Measurements from ENCODE around the gene RNASE8.
"Not testable (repeated sequence)": the region's sequence is repeated elsewhere in the genome, so short reads cannot be mapped to it uniquely, and the experiment has no call there.

RNASE8 gene, protein sequence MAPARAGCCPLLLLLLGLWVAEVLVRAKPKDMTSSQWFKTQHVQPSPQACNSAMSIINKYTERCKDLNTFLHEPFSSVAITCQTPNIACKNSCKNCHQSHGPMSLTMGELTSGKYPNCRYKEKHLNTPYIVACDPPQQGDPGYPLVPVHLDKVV

DNA sequence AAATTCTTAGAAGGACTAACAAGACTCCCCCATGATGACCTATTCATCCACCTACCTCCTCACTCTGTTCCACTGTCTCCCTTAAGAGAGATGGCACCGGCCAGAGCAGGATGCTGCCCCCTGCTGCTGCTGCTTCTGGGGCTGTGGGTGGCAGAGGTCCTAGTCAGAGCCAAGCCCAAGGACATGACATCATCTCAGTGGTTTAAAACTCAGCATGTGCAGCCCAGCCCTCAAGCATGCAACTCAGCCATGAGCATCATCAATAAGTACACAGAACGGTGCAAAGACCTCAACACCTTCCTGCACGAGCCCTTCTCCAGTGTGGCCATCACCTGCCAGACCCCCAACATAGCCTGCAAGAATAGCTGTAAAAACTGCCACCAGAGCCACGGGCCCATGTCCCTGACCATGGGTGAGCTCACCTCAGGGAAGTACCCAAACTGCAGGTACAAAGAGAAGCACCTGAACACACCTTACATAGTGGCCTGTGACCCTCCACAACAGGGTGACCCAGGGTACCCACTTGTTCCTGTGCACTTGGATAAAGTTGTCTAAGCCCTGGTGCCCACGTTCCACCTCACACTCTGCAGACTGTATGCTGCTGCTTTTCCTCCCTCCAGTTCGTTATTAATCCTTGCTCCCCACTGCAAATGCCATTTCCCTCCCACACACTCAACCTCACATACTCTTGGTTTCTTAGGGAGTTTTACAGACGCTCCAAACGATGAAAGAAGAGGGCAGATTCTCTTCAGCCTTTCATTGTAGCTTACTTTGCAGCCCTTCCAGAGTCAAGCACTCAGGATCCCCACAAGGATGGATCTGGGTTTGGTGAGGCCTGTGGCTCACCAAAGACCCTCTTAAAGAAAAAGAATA lies at the start of gene RNASE8:
RNASE8 (plus strand) TSS at position 20 of the 873 bp plus-strand sequence; CDS start at position 91, 71 bp downstream.
- no peak for DNase-seq (ENCODE audit: low spot score)

DNA sequence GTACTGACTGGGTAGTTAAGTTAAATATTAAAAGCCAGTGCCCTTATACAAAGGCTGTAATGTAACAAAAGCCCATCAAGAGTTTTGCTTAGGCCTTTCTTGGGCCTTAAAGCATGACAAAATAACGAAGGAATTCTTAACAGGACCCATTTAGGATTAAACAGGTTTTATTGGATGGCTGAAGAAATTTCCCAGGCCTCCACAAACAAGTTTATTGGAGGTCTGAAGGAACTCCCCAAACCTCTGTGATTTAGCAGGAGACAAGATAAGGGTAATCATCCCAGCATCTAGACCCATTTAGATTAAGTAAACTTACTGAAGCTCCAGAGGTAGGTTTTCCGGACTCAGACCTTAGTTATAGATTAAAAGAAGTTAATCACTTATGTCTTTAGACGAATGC lies 47.9 kb upstream of the RNASE8 start:
- not testable (repeated sequence) for DNase-seq (ENCODE audit: low spot score)

DNA sequence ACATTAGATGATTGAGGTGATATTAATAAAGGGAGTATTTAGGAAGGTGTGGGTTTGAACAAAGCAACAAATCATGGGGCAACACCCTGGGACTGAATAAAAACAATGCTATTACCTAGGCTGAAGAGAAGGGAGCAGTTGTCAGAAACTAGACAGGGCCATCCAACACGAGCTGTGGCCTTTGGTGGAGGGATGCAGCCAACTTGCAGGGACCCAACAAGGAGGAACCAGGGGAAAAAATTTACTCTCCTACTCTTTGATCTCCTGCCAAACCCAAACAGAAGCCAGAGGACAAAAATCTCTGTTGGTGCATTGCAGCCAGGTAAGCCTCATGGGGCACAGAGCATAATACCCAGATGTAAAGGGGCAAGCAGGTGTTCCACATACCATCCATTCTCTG lies 46.5 kb upstream of the RNASE8 start:
- DNase-seq (ENCODE audit: low spot score), result no peak

DNA sequence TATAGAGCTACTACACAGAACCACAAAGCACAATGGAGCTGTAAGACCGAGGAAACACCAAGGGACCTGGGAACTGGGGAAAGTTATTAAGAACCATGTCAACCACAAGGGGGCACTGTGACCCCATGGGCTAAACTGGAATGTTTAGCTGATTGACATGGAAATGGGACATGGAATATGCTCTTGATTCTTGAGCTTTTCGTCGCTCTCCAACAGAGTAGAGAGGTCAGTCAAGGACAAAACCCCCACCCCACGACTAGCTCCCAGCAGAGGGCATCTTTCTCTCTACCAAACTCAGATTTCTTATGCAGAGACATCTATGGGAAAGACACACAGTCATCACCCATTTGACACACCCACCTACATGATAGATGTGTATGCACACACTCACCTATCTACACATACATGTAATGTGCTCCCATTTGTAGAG lies 42.8 kb upstream of the RNASE8 start:
- DNase-seq (ENCODE audit: low spot score), result peak; percentile 84

DNA sequence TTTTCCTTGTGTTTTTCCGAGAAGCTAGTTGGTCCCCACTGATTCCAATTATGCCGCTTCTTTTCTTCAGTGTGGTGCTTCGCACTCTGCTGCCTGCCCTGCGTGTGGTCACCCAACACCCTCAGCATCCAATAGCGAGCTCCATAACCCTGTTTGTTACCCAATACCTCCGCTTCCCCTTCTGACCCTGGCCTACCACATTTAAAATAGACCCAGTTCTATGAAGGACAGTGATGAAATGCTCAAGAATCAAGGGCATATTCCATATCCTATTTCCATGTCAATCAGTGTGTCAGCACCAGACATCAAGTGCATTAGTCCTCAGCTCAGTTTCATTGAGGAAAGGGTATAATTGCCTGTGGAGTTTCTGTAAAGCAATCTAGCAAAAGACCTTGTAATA lies 42.3 kb upstream of the RNASE8 start:
- DNase-seq (ENCODE audit: low spot score), result no peak

DNA sequence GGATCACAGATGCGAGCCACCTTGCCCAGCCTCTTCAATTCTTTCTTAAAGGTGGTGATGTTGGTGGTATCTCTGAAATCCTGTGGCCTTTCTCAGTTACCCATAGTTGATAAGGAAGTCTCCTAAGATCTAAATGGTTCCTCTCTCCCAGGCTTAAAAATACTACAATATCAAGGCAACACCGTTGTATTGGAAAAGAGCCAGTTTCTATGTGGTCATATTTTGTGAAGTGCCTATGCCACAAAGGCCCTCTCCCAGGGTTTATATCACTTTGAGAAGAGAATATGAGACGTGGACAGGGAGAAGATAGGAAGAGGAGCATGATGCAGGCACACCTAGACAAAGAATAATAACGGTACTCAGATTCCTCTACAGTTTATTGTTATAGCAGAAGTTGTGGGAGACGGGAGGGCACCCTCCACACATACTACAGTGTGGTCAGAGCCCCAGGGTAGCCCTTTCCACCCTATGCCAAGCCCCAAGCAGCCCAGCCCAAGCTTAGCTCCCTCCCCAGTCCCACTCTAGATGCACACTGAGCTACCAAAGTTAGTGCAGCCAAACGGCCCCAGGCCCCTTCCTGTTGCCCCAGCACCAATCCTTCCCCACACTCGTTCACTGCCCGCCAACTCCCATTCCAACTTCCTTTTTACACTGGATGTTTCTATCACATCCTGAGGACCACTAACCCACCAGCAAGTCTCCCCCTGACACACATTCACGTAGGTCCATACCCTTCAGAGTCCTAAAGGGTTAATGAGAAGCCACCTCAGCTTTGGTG lies 41.0 kb upstream of the RNASE8 start:
- no peak for DNase-seq (ENCODE audit: low spot score)

DNA sequence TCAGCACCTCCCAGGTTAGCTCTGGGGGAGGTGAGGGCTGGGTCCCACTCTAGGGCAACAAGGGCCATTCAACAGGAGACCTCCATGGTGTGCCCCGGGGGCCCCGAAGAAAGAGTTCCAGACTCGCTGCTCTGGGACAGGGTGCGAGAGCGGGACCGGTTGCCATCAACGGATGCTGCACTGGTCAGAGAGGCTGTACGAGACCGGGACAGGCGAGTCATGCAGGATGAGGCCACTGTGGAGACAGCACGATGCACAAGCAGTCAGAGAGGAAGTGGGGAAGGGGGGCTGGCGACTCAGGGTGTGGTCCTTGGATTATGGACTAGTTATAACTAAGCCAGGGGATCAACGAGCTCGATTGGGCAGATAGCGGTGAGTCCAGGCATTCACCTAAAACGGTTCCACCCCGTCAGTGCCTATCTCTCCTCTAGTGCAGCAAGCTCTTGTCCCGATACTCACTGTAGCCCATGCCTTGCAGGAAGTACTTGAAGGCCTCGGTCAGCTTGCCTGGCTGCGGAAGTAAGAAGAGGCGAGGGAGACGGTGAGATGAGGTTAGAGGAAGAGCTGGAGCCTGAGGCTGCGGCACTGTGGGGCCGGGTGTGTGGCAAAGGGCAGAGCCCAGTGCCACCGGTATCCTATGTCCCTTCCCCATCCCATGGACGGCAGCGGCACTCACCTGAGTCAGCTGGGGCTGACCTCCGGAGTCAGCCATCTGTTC lies 39.9 kb upstream of the RNASE8 start:
- no peak for DNase-seq (ENCODE audit: low spot score)

DNA sequence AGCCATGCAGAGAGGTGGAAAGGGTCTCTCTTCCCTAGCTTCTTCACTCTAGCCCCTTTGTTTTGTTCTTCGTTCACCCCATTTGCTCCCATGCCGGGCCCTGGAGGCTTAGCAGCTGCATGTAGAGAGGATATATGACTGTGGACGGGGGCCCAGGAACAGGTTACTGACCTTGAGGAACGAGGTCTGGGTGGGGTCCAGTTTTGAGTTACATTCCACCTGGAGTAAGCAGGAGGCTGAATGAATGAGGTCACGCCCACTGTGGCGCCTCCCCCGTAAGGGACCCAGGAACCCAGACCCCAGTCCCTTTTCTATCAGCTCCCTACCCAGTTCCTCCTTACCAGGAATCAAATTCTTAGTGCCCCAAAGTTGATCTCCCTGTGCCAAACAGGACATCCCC lies 39.3 kb upstream of the RNASE8 start:
- no peak for DNase-seq (ENCODE audit: low spot score)

DNA sequence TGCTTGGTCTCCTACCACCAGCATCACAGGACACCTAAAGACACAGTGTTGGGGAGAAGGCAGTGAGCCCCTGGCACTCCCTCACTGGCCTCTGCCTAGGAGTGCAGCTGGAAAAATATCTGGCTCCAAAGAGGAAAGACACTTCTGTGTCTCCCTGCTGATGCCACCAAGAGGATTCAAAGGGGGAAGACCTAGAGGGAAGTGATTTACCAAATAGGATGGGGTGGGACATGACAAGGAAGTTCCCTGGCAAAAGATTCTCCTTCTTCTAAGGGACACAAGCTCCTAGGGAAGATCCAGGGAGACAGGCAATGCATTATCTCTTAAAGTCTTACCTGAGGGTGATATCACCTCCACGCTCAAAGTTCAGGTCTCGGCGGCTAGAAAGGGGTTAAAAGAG lies 38.8 kb upstream of the RNASE8 start:
- DNase-seq (ENCODE audit: low spot score), result no peak

DNA sequence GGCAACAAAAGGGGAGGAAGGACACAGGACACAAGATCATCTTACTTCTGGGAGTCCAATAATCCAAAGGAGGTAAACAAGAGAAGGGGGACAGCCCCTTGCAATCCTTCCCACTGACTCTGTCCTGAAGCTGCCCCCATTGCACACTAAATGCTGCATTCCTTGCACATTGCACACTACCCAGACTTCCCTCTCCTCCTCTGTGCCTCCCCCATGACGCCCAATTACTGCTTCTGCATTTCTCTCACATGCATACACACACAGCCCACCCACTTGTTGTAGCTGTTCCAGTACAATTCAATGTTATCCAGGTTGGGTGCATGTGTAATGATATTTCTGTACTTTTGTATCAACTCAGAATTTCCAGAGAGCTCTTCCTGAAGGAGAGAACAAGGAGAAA lies 38.3 kb upstream of the RNASE8 start:
- DNase-seq (ENCODE audit: low spot score), result no peak

DNA sequence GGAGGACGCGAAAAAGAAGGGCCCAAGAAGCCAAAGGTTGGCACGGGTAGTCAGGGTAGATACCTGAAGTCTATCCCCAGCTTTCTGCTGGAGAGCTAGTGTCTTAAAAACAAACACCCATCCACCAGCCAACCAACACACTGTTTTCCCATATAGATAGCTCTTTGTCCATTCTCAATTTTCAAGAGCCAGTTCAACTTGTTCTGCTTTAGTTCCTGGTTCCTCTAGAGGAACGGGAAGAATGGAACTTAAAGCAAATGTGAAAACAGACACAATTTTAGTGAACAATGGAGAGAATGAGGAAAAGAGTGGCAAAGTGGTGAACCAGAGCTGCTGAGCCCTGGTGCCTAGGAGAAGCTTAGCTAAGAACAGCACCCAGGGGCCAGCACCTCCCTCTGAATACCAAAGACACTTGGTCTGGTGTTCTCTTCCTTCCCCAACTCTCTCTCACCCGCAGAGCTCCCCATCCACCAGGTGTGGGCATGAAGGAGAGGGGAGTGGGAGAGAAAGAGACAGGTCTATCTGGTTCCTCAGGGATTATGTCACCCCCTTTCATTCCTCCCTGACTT lies 36.6 kb upstream of the RNASE8 start:
- DNase-seq (ENCODE audit: low spot score), result no peak

DNA sequence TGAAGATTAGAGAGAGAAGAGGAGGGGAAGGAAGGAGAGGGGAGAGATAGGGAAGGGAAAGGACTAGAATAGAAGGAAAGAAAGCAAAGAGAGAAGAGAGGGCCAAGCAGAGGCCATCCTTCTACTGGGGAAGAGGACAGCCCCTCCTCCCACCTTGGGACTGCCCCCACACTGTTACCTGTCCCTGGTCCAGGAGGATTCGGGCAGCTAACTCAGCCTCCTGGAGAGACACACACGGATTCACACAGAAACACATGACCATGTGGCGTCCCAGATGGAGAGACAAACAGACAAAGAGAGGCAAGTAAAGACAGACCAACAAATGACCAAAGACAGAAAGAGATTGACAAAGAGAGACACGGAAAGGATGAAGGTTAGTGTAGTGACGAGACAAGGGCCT lies 34.9 kb upstream of the RNASE8 start:
- no peak for DNase-seq (ENCODE audit: low spot score)

DNA sequence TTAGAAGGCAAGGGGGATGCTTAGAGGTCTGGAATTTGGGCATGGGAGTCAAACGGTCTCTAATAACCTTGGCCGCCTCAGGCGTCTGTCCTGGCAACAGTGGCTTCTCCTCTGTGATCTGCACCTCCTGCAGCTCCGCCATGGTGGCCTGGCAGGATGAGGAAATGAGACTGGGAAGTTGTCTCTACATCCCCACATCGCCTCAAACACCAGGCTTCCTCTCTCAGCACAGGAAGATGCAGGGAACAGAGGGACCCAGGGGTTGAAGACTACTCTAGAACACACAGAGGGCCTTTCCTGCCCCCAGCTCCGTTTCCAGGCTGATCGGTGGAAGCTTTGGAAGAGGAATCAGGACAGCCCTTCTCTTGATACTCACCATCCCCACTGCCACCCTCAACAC lies 34.4 kb upstream of the RNASE8 start:
- no peak for DNase-seq (ENCODE audit: low spot score)

DNA sequence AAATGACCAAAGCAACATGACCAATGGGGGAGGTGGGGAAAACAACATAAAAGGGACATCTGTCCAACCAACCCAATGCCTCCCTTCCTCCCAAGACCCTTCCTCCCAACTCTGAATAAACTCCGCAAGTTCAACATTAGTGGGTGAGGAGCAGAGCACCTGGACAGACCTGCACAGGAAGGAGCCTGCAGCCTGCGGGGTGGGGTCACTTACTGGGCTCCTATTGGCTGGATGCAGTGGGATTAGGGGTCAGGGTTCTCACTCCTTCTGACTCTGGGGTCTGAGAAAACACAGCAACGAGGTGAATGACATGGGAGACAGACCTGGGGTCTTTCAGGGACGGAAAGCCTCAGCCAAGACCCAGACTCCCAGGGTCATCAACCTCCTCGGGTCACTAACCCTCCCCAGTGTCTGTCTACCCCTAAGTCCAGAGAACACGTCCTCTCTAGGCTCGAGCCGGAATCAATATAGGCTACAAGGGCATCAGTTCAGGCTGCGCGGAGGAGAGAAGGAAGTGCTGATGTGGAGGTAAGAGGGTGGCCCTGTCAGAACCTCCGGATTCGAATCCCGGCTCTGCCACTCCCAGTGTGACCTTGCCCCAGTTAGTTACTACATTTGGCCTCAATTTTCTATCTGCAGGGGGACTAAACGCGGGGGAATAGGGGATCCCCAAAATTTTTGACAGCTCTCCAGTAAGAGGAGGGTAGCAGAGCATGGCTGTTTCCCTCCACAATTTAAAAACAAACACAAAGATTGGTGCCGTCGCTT lies 33.6 kb upstream of the RNASE8 start:
- DNase-seq (ENCODE audit: low spot score), result no peak

DNA sequence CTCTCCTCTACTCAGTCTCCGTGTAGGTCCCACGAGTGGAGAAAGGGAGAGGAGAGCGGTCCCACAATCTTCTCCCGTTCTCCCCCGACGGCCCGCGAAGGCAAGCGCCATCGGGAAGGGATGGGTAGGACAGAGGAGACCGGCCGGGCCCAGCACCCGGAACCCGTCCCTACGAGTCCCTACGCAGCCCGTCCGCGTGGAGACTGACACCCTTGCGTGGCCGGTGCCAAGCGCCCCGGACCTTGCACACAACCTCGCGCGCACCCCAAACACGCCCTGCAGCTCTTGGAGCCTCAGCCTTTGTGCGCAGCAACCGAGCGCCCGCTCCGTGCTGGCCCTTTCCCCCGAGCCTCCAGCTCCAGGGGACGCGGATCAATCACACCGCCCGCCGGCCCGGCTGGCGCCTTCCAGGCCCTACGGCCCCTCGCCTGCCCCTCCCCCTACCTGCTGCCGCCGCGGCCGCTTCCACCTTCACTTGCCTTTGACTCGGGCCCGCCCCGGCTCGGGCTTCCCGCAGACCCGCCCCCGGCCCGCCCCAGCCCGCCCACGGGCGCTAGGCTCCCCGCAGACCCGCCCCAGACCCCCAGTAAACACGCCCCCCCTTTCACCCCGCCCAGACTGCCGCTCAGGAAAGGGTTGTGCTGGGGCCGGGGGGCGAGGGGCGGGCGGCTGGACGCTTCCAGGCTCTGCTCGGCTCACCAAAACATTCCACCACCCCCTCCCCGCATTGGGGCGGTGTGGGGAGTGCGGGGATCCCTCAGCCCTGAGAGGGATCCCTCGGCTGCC lies 32.8 kb upstream of the RNASE8 start, which contains the start of gene NDRG2:
NDRG2 (minus strand) TSS at position 477 of the 786 bp plus-strand sequence. CDS start 1,746 bp downstream, outside the sequence.
- peak; percentile 76 for DNase-seq (ENCODE audit: low spot score)

DNA sequence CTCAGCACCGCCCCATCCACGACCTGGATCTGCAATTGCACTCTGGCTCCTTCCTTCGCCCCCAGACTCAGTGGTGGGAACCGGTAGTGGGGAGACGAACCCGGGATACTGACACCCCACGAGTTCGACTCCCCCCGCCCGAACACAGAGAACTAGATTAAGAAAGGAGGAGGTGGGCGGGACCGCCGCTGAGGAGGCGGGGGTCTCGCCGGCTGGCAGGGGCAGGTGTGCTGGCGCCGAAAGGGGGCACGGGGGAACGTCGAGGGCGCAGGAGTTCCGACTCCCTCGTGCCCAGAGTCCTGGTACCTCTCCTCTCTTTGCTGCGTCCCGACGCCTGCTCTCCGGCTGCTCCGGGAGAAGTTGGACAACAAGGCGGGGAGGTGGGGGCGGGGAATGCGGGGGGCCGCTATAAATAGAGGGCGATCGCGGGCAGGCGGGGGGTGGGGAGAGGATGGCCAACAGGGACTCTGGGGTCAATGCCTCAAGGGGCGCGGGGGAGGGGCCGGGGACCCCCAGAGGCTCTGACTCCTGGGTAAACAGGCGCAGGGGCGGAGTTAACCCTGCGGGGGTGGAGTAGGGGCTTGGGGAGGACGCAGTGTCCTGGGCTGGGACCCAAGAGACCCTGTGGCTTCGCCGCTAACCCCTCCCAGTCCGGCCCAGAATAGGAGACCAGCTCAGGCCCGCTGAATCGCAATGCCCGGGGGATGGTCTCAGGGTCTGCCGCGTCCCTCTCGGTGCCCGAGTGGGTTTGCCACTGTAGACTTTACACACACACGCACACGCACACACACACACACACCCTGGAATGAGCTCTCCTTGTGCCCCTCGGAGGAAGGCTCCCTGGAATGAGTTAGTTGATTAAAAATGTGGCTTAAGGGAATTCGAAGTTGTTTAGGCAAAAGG lies 32.0 kb upstream of the RNASE8 start:
- DNase-seq (ENCODE audit: low spot score), result no peak

DNA sequence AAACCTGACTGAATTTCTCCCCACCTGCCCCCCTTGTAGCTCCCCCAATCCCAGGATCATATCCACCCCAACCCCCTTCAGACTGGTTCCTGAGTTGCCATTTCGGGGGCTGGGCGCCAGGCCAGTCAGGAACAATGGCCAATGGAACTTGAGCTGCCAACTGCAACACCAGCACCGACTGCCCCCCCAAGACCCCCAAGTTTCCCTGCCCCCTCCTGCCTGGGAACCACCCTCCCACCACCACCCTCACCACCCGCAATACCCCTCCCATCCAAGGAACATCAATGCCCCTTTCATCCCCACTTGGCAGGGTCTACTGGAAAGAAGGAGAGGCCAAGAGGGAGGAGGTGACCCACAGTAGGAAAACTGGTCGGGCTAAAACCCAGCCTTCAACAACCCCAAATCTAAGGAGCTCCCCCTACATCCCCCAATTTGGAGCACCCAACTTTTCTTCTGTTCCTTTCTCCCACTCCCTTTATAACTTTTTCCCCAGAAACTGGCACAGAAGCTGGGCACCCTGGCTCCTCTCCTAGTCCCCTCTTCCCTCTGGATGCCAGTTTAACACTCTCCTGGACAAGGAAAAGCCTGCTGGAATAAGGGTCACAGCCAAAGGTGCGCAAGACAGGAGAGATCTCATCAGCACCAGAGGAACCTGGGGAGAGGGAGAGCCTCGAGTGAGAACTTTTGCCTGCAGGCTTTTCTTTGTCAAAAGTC lies 31.2 kb upstream of the RNASE8 start:
- DNase-seq (ENCODE audit: low spot score), result no peak

DNA sequence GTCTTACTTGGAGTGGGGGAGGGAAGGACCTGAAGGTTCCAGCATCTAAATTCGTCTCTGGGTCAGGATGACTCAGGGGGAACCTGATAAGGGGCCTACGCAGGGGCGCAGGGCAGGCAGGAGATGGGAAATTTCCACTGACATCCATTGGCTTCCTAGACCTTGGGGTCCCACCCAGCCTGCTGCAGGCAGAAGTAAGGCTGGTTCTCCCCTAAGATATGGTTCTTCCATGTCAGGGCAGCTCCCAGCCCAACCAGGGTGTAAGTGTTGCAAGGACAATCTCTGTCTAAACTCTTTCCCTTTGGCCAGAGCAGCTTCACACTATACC lies 30.7 kb upstream of the RNASE8 start:
- DNase-seq (ENCODE audit: low spot score), result no peak

DNA sequence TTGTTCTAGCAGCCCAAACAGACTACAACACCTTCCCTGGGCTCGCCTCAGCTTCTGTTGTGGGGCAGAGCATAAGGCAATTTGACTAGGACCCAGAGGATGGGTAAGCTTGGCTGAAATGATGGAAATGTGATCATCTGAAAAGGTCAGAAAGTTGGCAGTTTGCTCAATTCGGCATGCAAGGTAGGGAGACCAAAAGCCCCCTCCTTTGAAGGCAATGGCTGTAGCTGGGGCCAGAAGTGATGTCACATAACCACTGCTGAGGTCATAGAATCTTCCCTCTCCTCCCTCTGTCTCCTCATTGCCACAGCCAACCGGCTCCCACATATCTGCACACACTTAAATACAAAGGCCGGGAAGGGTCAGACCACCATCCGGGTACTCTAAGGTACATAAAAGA lies 27.7 kb upstream of the RNASE8 start, which contains the start of gene TPPP2:
TPPP2 (plus strand) TSS at position 301 of the 400 bp plus-strand sequence. CDS start 365 bp downstream, outside the sequence.
- DNase-seq (ENCODE audit: low spot score), result no peak
